GM10266 (cell line): Measurements from ENCODE around the gene SPOCK1.

Experiments used
- DNase-seq: peaks from one replicate; pipeline ENCODE4 v3.0.0; 2012; ENCODE audit errors: extremely low spot score
- TF ChIP-seq, protein P1 (sequence below): IDR thresholded peaks from 2 replicates; pipeline ENCODE4 v1.5.1; 2012; ENCODE audit warnings: mild to moderate bottlenecking, low read depth; ENCODE audit not compliant: control insufficient read depth, insufficient read depth; ENCODE audit errors: missing control alignments

SPOCK1 gene

DNA sequence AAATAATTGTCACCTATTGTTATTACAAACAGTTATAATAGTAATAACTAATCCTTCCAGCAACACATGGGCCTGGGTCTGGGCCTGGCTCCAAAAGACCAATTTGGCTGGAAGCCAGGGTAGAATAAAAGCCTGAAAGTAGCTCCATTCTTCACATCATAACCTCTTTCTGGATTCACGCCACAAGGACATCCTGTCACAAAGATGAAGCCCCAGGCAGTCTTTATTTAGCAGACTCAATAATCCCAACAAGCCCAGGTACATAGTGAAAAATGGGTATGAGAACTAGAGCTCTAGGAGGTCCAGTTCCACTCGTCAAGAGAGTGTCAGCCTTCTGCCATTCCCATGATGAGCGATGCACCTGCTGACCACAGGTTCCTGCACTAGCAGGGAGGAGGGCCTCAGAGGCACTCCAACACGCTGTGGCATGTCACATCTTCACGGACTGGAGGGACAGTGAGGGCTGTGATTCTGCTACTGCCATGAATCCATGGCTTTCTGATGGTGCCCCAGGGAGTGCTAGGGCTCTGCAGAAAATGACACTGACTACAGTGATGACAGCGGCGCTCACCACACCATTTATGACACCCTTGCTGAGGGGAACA is 124.9 kb downstream of the SPOCK1 start:
- TF ChIP-seq, protein P1, sequence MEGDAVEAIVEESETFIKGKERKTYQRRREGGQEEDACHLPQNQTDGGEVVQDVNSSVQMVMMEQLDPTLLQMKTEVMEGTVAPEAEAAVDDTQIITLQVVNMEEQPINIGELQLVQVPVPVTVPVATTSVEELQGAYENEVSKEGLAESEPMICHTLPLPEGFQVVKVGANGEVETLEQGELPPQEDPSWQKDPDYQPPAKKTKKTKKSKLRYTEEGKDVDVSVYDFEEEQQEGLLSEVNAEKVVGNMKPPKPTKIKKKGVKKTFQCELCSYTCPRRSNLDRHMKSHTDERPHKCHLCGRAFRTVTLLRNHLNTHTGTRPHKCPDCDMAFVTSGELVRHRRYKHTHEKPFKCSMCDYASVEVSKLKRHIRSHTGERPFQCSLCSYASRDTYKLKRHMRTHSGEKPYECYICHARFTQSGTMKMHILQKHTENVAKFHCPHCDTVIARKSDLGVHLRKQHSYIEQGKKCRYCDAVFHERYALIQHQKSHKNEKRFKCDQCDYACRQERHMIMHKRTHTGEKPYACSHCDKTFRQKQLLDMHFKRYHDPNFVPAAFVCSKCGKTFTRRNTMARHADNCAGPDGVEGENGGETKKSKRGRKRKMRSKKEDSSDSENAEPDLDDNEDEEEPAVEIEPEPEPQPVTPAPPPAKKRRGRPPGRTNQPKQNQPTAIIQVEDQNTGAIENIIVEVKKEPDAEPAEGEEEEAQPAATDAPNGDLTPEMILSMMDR, result no peak
- no peak for DNase-seq

DNA sequence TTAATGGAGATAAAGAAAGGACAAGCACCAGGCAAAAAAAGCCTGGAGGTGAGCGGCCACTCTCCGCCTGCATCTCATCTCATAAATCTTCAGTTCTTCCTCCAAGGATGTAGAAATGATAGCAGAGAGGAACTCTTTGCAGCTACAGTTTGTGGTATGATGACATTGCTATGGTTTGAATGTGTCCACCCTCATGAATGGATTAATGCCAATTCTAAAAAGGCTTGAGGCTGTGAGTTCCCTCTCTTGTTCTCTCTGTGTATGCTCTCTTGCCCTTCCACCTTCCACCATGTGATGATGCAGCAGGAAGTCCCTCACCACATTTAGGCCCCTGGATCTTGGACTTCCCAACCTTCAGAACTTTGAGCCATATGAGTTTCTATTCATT is 126.4 kb downstream of the SPOCK1 start:
- DNase-seq, result no peak
- TF ChIP-seq, protein P1, result no peak

DNA sequence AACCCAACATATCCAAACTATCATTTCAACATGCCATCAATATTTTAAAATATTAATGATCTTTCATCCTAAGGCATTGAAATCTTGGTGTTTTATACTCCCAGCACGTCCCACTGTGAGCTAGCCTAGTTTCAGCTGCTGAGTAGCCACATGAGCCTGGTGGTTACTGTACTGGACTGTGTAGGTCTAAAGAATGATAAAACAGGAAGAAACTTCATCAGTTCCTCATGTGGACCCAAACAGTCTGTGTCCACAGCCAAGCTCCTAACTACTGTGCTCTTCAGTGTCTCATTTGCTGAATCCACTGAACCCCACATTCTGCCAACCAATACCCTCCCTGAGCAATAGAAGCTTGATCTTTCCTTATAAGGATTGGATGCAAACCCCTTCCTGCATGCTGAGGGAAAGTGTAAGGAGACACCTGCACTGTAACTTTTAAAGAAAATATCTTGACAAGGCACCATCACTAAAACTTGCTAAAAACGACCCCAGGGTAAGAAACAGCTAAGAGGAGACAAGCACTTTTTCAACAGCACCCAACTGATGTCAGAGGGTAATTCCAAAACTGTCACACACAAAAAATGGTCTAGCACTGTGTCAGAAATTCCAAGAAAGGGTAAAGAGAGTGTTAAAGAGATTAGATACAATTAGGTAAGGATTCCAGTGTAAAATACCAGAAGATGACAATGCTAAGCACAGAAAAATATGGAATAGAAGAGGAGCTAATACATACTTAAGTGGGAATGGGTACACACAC is 126.9 kb downstream of the SPOCK1 start:
- no peak for DNase-seq
- TF ChIP-seq, protein P1, result no peak

DNA sequence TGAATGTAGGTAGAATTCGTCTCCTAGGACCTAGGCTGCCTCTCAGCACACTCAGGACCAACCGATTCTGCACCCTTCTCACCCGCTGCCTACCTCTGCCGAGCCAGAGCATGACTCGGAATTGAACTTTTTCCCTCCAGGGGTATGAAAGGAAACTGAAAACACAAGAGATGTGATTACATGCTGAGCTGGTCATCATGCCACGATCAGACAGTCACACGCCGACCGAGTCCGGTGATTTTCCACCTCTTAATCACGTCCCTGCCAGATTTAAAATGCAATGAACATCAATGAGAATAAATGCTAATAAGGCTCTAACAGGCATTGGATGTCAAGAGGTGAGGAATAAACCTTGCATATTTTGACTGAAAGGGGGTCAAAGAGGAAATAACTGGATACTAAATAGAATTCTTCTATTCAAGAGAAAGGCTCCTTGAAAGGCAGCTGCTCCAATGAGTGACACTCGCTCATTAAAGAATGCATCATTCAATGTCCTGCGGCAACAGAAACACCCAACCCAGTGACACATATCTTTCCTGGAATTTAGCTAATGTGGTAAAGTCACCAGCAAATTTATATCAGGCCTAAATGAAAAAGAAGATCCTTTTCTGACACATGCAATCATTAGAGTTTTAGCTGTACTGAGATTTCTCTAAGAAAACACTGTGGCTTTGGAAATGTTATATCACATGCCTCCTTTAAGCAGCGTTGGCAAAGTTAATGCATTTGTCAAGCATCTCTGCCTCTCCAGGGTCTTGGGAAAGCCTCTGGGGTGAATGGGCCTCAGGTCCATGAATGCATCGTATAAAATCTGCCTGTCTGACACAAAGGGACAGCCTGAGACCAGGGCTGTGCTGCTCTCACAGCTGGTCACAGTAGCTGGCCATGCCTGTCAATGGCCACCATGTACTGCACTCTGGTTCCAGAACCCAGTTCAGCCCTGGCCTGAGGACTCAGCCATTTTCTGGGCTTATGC is 128.7 kb downstream of the SPOCK1 start:
- TF ChIP-seq, protein P1, result no peak

DNA sequence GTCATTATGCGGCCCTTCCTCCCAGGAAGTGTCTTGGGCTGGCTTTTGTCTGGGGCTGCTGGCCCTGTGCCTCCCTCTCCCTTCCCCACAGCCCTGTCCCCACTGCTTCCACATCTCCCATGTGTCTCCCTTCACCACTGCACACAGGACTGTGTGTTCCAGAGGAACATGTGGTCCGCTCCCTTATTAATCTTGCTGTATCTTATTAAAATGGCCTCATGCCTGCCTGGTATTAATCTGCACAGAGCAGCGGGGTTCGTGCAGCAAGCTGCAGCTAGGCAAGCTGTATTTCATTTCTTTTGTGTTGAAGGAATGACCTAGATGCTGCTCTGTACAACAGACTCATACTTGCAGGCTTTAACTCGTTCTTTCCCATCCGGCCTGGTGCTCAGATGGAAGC is 130.5 kb downstream of the SPOCK1 start:
- TF ChIP-seq, protein P1, result no peak

More for the DNA sequence above, 128.7 kb downstream of the SPOCK1 start:
- no peak for DNase-seq

DNA sequence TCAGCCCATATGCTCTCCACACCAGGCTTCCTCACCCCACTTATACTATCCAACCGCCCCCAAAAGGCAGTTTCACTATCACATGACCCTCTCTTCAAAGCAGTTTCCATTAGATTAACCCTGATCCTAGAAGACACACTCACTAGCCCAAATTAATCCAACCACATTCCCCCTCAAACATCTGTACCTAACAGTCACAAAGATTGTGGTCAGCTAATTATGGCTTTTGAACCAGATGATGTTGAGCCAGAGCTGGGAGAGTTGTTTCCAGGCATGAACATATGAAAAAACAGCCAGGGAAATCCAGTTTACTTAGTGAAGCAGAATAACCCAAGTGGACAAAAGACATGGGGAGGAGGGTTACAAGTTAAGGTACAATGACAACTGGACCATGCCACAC is 131.2 kb downstream of the SPOCK1 start:
- no peak for DNase-seq
- TF ChIP-seq, protein P1, result no peak

More for the DNA sequence above, 130.5 kb downstream of the SPOCK1 start:
- no peak for DNase-seq

DNA sequence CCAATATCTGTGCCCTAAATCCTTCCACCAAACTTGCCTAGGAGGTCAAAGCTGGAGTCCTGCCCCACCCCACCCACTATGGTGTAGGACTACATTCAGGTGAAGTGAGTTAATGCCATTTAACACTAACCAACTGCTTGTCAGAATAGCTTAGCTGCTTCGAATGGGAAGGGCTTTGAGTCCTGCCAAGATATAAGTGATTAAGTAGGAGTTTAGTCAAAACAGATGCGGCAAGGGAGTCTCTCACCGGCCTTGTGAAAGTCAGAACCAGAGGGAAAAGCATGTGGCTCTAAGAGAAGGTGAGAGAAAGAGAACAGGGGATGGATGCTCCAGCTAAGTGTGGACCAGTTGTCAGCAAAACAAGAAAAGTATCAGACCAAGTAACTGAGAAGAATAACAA is 132.6 kb downstream of the SPOCK1 start:
- no peak for DNase-seq
- TF ChIP-seq, protein P1, result no peak
